ENCODE measurements around the gene TRIM5. TPM values are rescaled to one million over a fixed set of nuclear protein-coding genes. Genes with fewer than 3 reads are reported as not detected.
"Not testable (repeated sequence)": the region's sequence is repeated elsewhere in the genome, so short reads cannot be mapped to it uniquely, and the experiment has no call there.

Gene TRIM5
- total and polyA plus RNA-seq, 2 experiments from 2014 or later = 10.7 to 14.0 TPM

- H3K9me3 ChIP-seq (ENCODE audit: low read depth) = no peaks in the 10 kb centered on the region
- H3K4me3 ChIP-seq = 0 out of 2 replicates have a peak overlapping the region, but pooled peaks have one; percentile 79
- H3K36me3 ChIP-seq (ENCODE audit: low read depth) = peaks cover 17% of the 10 kb centered on the region; the same call in 1 of the 2 replicates
- in situ Hi-C loops (cut with MboI) = loop anchor here (25.0 kb wide), 1 partner anchor 645 kb away; no protein-coding TSS in a partner anchor
- H3K79me2 ChIP-seq (ENCODE audit: insufficient read depth) = peaks cover 36% of the 10 kb centered on the region
- H3K4me1 ChIP-seq (ENCODE audit: insufficient read depth) = peaks cover 18% of the 10 kb centered on the region
- peak overlapping the region; percentile 96; the same call in 1 of the 2 replicates for H3K9ac ChIP-seq
- no peak for TF ChIP-seq EZH2phosphoT487 (IDR thresholded peaks at IDR 0.05; ENCODE audit: insufficient read depth, low read depth)
- TF ChIP-seq EZH2 (IDR thresholded peaks at IDR 0.05; ENCODE audit: insufficient read depth, poor library complexity, severe bottlenecking) = no peak
- no peaks in the 10 kb centered on the region for H4K20me1 ChIP-seq (ENCODE audit: insufficient read depth)
- no peak overlapping the region for H3K27ac ChIP-seq
- WGBS, 2 experiments (ENCODE audit: low coverage in 1 of 2, low lambda C conversion rate in 2 of 2, missing lambda C conversion rate in 2 of 2) = 97% methylated on average over 3 of the region's 3 CpGs
- H3F3A ChIP-seq (ENCODE audit: insufficient read depth) = peaks cover 9% of the 10 kb centered on the region; the same call in 1 of the 2 replicates
- peak overlapping the region; percentile 97 for H3K4me2 ChIP-seq (ENCODE audit: unreplicated experiment)
- H2AFZ ChIP-seq = no peak overlapping the region
- DNase-seq = no peak
- no peaks in the 10 kb centered on the region for H3K27me3 ChIP-seq (replicated peaks; ENCODE audit: insufficient read depth)
- H3K9me2 ChIP-seq (ENCODE audit: insufficient read depth) = no peaks in the 10 kb centered on the region
Measured at GRCh38 chr11:5691964-5692361, 7.1 kb upstream of the TRIM5 start.

DNA sequence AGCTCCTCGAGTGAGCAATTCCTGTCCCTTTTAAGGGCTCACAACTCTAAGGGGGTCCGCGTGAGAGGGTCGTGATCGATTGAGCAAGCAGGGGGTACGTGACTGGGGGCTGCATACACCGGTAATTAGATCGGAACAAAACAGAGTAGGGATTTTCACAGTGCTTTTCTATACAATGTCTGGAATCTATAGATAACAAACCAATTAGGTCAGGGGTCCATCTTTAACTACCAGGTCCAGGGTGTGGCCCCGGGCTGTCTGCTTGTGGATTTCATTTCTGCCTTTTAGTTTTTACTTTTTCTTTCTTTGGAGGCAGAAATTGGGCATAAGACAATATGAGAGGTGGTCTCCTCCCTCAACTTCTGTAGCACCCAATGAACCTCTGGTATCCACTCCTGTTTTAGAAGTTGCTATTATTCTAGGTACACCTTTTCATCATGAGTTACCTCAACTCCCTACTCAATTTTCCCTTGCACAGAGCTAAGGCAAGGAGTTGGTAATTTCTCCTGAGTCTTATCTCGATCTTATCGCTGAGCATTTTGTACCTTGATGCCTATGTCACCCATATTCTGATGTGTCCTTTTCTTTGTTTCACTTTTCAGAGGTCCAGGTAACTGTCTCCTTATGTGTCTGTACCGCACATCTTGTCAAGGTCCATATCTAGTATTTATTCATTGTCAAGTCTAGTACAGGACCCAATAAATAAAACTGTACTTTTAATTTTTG is 6.5 kb upstream of the TRIM5 start:
- Histone ChIP-seq H3K36me3 (ENCODE audit: low read depth) (peaks cover 13% of the 10 kb centered on the region; the same call in 1 of the 2 replicates), H2AFZ (peak overlapping the region; percentile 72), H3K27ac (peak overlapping the region; percentile 97), H3K4me2 (ENCODE audit: unreplicated experiment) (peak overlapping the region; percentile 97), H3K9ac (peak overlapping the region; percentile 96), H3K4me1 (ENCODE audit: insufficient read depth) (peaks cover 18% of the 10 kb centered on the region), H3K4me3 (peak overlapping the region; percentile 79), H3K79me2 (ENCODE audit: insufficient read depth) (peaks cover 36% of the 10 kb centered on the region)
- DNase-seq; H3K9me3 ChIP-seq (ENCODE audit: low read depth); H3F3A ChIP-seq (ENCODE audit: insufficient read depth); H3K9me2 ChIP-seq (ENCODE audit: insufficient read depth); H3K27me3 ChIP-seq (replicated peaks; ENCODE audit: insufficient read depth); H4K20me1 ChIP-seq (ENCODE audit: insufficient read depth): not testable (repeated sequence)
- in situ Hi-C loops (cut with MboI) = loop anchor here (25.0 kb wide), 1 partner anchor 646 kb away; no protein-coding TSS in a partner anchor
- 74 to 80% methylated on average over 12 of the region's 12 CpGs for WGBS, 2 experiments (ENCODE audit: low coverage in 1 of 2, low lambda C conversion rate in 2 of 2, missing lambda C conversion rate in 2 of 2)

DNA sequence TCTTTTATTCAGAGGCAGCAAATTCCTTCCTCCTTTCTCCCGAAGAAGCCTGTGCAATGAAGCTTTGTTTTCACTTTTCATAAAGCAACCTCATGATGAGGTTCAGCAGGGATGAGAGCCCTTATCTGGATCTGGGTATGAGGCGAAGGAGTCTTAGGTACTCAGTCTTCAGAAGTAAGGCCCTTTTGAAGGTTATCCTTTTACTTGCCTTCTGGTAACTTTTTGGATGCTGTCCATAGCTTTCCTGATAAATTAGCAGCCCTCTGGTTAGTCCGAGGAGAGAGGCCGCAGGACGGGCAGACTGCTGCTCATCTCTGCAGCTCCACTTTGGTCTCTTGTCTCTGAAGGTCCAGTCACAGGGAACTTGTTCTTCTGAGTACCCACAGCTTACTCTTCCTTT is 5.9 kb upstream of the TRIM5 start:
- Histone ChIP-seq H3K9me3 (ENCODE audit: low read depth) (no peaks in the 10 kb centered on the region), H3K27me3 (replicated peaks; ENCODE audit: insufficient read depth) (no peaks in the 10 kb centered on the region), H3K4me3 (peak overlapping the region; percentile 79), H2AFZ (peak overlapping the region; percentile 72), H4K20me1 (ENCODE audit: insufficient read depth) (no peaks in the 10 kb centered on the region), H3F3A (ENCODE audit: insufficient read depth) (peaks cover 9% of the 10 kb centered on the region; the same call in 1 of the 2 replicates), H3K4me2 (ENCODE audit: unreplicated experiment) (peak overlapping the region; percentile 97), H3K27ac (peak overlapping the region; percentile 97), H3K4me1 (ENCODE audit: insufficient read depth) (peaks cover 18% of the 10 kb centered on the region), H3K9me2 (ENCODE audit: insufficient read depth) (no peaks in the 10 kb centered on the region), H3K9ac (peak overlapping the region; percentile 96), H3K79me2 (ENCODE audit: insufficient read depth) (peaks cover 36% of the 10 kb centered on the region), H3K36me3 (ENCODE audit: low read depth) (0 out of 2 replicates have a peak, but pooled peaks cover 7% of the 10 kb centered on the region)
- WGBS, 2 experiments (ENCODE audit: low coverage in 1 of 2, low lambda C conversion rate in 2 of 2, missing lambda C conversion rate in 2 of 2) = 5% methylated on average over 5 of the region's 5 CpGs
- no peak for TF ChIP-seq EZH2phosphoT487 (IDR thresholded peaks at IDR 0.05; ENCODE audit: insufficient read depth, low read depth)
- TF ChIP-seq EZH2 (IDR thresholded peaks at IDR 0.05; ENCODE audit: insufficient read depth, poor library complexity, severe bottlenecking) = no peak
- in situ Hi-C loops (cut with MboI) = loop anchor here (25.0 kb wide), 1 partner anchor 647 kb away; no protein-coding TSS in a partner anchor
- DNase-seq = peak; percentile 72

DNA sequence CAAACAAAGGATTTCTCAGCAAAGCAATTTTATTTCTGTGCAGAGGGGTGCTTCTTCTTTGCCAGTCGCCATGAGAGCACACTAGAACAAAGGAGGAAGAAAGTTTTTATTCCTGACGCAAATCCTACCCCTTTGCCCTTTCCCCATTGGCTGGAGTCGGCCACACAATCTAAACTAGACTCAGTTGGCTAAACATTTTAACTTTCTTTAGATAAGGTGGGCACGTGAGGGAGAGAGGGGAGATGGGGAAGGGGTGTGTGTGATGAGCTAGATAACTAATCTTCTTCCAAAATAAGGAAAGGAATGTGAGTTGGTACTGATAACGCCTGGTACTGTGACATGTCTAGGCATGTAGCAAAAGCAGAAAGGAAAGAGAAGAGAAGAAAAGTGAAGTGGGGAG is 5.3 kb upstream of the TRIM5 start:
- WGBS, 2 experiments (ENCODE audit: low coverage in 1 of 2, low lambda C conversion rate in 2 of 2, missing lambda C conversion rate in 2 of 2) = 0 to 3% methylated on average over 5 of the region's 5 CpGs

More for the DNA sequence above, 5.3 kb upstream of the TRIM5 start:
- Histone ChIP-seq H3K9me3 (ENCODE audit: low read depth) (no peaks in the 10 kb centered on the region), H3K4me3 (peak overlapping the region; percentile 79), H3K27ac (peak overlapping the region; percentile 97), H3K4me2 (ENCODE audit: unreplicated experiment) (peak overlapping the region; percentile 97), H3K9me2 (ENCODE audit: insufficient read depth) (no peaks in the 10 kb centered on the region), H2AFZ (peak overlapping the region; percentile 72), H3K79me2 (ENCODE audit: insufficient read depth) (peaks cover 35% of the 10 kb centered on the region), H4K20me1 (ENCODE audit: insufficient read depth) (no peaks in the 10 kb centered on the region), H3K4me1 (ENCODE audit: insufficient read depth) (peaks cover 20% of the 10 kb centered on the region), H3K36me3 (ENCODE audit: low read depth) (0 out of 2 replicates have a peak, but pooled peaks cover 4% of the 10 kb centered on the region), H3K9ac (peak overlapping the region; percentile 96), H3F3A (ENCODE audit: insufficient read depth) (peaks cover 9% of the 10 kb centered on the region; the same call in 1 of the 2 replicates), H3K27me3 (replicated peaks; ENCODE audit: insufficient read depth) (no peaks in the 10 kb centered on the region)
- DNase-seq = peak; percentile 50
- in situ Hi-C loops (cut with MboI) = loop anchor here (25.0 kb wide), 1 partner anchor 647 kb away; no protein-coding TSS in a partner anchor
- TF ChIP-seq EZH2phosphoT487 (IDR thresholded peaks at IDR 0.05; ENCODE audit: insufficient read depth, low read depth) = no peak
- TF ChIP-seq EZH2 (IDR thresholded peaks at IDR 0.05; ENCODE audit: insufficient read depth, poor library complexity, severe bottlenecking) = no peak
